ENCODE data around the gene DCDC2C.
"Not testable (repeated sequence)": the region's sequence is repeated elsewhere in the genome, so short reads cannot be mapped to it uniquely, and the experiment has no call there.

Gene DCDC2C

GRCh38 chr2:3703236-3703756, at the start of gene DCDC2C:
TSS of gene DCDC2C (plus strand) at chr2:3703575. CDS start at chr2:3703752, 177 bp downstream.
- DNase-seq: no peak

DNA sequence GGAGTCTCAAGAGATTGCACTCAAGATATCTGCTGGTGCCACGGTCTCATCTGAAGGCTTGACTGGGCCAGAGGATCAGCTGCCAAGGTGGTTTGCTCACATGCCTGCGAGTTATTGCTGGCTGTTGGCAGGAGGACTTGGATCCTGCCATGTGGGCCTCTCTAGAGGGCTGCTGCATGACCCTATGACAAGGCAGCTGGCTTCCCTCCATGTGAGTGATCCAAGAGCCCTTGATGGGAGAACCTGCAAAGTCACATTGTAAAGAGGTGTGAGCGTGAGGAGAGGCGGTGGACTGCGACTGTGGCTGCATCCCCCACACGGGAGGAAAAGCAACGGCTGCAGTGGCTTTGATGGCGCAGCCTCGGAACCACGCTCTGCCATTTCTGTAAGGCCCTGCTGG, 49.4 kb upstream of the DCDC2C start:
- no peak for DNase-seq

- no peak for DNase-seq
Observed at GRCh38 chr2:3654531-3655225, 48.7 kb upstream of the DCDC2C start.

- no peak for DNase-seq
Observed at GRCh38 chr2:3655871-3656761, 47.3 kb upstream of the DCDC2C start.

DNA sequence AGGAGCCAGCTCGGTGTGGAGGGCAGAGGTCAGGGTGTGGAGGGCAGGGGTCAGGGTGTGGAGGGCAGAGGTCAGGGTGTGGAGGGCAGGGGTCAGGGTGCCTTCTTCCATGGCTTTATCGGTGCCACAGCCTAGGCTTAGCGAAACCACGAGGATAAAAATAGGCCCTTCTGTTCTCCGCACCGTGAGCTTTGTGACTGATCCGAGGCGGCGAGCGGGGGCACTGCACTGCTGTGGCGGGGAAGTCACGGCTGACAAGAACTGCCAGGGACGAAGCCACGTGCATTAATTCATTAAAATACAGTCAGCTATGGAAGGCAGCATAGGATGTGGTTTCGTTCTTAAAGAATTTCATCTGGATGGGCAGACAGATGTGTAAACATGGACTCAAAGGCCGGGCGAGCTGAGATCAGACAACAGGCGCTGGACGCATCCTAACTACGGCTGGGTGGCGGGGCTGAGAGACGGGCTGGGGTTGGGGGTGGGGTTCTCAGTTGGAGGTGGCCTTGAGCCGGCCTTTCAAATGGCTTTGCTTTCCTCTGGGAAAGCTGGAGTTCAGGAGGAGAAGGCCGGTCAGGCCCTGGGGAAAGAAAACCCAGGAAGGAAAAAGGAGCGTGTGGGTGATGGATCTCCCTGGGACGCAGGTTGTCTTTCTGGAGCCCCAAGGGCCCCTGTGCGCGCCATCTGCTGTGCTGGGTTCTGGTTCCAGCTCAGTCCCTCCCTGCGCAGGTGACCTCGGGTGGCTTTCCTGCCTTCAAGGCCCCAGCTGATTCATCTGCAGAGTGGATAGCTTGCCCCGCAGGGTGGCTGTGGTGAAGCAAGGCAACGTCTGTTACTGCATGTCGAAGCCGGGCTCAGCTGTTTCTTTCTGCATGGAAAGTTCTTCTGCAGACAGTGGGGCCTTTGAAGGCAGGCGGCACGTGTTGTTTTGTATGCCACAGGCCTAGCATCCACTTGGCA, 46.3 kb upstream of the DCDC2C start:
- no peak for DNase-seq

DNA sequence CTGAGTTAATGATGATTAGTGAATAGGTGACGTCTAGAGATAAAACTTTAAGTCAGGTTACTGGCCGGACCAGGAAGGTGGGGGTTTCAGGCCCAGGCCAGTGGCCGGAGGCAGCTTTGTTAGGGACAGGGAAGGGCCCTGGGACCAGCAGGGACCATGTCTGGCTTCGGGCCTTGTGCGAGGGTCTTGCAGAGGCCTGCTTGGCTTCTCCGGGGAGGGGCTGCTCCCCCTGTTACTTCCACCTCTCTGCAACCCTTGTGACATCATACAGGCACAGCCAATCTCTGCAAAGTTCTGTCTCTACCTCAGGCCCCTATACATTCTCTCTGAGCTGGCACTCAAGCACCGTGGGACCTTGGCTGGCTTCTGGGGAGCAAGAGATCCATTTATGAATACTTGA, 45.5 kb upstream of the DCDC2C start, which contains the start of gene ALLC:
Gene ALLC (plus strand): TSS at position 320 of the 400 bp plus-strand sequence. CDS start 12,958 bp downstream, outside the sequence.
- no peak for DNase-seq

- no peak for DNase-seq
Observed at GRCh38 chr2:3659447-3660432, 43.6 kb upstream of the DCDC2C start.

DNA sequence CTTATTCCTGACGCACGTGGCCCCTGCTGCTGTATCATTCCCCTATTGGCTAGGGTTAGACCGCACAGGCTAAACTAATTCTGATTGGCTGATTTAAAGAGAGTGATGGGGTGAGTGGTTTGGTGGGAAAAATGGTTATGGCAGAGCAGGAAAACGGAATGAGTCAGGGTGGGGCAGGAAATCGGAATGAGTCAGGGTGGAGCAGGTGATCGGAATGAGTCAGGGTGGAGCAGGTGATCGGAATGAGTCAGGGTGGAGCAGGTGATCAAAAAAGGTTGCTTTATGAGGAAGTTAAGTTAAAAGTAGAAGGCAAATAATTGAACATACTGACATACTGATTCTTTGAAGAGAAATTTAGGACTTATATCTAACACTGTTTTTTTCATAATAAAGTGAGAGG, 42.7 kb upstream of the DCDC2C start:
- not testable (repeated sequence) for DNase-seq

- no peak for DNase-seq
Observed at GRCh38 chr2:3661149-3661660, 42.2 kb upstream of the DCDC2C start.

DNA sequence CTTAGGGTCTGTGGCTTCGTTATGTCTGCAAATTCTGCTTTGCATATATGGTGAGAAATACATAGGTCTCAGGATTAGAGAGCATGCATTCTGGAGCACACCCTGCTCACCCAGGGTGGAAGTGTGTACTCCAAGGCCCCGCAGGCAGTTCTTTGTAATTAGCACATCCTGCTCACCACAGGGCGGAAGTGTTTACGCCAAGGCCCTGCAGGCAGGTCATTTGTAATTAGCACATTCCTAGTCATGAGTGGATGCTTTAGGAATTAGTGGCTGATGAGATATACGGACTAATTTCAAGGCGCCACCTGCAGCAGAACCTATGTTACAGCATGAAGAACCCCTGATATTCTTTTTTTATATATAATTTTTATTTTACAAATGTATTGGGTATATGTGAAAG, 41.1 kb upstream of the DCDC2C start:
- no peak for DNase-seq

- DNase-seq: no peak
Observed at GRCh38 chr2:3664118-3664517, 39.3 kb upstream of the DCDC2C start.

GRCh38 chr2:3664925-3665324, 38.5 kb upstream of the DCDC2C start:
- no peak for DNase-seq

- no peak for DNase-seq
Observed at GRCh38 chr2:3665886-3666612, 37.3 kb upstream of the DCDC2C start.

DNA sequence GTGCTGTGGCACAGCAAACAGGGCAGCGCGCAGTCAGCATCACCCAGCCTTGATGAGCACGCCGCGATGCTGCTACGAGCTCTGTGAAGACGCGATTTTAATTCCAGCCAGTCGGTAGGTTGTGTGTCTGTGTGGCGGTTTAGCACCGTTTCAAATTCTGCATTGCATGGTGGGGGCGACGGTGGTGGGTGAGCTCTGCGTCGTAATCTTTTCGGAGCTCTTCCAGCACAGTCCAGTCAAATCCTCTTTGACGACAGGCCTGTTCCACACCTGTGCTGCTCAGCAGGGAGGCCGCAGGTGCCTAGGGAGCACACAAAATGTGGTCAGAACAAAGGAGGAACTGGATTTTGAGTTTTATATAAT, 36.8 kb upstream of the DCDC2C start:
- DNase-seq: no peak

GRCh38 chr2:3667151-3667631, 36.2 kb upstream of the DCDC2C start:
- no peak for DNase-seq

GRCh38 chr2:3669656-3670055, 33.7 kb upstream of the DCDC2C start:
- DNase-seq: no peak

DNA sequence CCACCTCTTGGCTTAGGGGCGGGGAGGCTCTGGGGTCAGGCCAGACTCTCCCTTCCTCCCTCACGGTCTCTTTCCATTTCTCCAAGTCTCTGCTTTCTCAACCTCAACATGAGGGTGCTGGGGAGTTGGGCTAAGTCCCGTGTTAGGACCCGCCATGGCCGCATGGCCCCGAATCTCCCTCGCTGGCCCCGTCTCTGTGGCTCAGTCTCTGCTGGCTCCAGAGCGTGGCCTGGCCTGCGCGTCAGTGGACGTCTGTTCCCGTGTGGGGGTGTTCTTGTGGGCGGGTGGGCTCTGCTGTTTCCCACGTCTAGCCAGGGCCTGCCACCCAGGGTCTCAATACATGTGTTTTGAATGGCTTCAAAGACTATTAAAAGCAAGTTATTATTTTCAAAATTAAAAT, 33.0 kb upstream of the DCDC2C start:
- no peak for DNase-seq

DNA sequence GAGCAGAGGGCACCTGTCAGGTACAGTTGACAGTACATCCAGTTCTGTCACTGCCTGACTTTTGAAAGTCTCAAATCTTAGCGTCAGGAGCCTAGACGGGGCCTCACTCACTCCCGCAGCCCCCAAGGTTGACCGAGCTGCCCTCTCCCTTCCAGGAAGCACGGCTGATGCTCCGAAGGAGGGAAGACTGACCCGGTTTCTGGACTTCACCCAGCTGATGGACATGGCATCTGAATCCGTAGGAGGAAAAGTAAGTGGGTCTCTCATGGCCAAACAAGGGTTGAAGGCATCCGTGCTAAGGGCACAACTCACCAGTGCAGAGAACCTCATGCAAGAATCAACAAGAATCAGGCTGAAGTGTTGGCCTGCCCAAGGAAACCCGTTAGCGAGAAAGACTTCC, 32.4 kb upstream of the DCDC2C start:
- DNase-seq: no peak

- no peak for DNase-seq
Observed at GRCh38 chr2:3672861-3673678, 30.3 kb upstream of the DCDC2C start.
